Measurements from ENCODE around the gene TBC1D1.

The TBC1D1 gene

GRCh38 chr4:38107818-38108217, 216.9 kb downstream of the TBC1D1 start:
- DNase-seq, result no peak

DNA sequence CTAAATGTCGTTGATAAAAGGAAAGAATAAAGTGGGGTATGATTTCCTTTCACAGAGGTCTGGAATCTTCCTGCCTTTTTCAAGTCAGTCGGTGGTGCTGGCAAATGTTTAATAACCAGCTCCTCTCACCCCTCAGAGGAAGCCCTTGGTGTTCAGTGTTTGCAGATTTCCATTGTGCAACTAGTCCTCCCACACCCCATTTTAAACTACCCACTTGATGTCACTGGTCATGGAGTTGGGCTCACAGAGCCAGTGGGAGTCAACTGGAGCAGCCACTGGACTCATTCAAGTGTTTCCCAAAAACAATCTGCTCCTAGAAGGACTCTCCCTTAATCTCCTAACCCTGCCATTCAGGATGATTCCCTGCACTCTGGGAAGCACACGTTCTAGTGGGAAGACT, 218.5 kb downstream of the TBC1D1 start:
- no peak for DNase-seq

DNA sequence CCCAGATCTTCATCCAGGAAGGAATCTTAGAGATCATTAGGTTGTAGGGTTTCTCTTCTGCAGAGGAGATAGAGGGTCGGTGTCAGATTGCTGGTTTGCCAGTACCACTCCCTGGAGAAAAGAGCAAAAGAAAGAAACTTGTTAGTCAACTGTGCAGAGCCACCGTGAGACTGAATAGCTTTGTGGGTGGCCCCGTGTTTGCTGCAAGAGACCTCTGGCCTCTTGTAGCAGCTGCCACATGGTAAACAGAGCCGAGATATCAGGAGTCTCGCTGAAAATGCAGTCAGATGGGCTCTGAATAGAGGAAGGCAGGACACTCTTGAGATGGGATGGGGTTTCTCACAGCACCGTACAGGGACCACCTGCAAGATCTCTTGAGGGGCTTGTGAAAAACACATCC, 219.0 kb downstream of the TBC1D1 start:
- peak; percentile 43 for DNase-seq

GRCh38 chr4:38111024-38111423, 220.1 kb downstream of the TBC1D1 start:
- DNase-seq, result no peak

DNA sequence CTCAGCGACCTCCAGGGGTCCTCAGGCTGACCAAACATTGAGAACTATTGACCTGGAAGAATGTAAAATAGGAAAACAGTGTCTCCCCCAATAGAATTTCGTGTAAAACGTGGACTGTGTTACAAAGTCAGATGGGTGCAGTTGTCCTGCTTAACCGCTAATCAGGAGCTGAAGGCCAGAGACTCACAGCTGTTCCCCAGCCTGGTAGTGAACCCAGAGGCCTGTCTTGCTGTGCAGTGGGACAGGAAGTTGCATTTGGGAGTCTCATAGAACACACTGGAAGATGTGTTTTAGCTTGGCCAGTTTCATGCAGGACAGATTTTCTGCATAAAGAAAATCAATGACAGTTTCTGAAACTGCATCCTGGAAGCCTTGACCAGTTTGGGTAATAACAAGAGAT, 220.8 kb downstream of the TBC1D1 start:
- DNase-seq, result no peak

DNA sequence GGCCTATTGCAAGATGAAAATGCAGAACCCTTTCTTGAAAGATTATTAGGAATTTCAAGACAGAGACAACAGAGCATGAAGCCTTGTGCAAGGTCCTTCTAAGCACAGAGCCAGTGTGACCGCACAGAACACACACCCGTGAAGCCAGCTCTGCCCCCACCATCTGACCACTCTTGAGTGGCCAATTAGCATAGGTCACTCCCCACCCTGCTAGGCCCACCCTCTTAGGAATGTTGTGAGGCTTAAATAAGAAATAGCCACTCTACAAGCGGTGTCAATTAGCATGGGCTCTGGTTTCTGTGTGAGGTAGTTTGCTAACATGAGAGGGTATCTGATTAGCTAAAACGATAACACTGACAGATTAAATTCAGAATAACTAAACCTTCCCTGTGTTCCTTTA, 222.2 kb downstream of the TBC1D1 start:
- DNase-seq, result no peak

GRCh38 chr4:38113551-38113950, 222.7 kb downstream of the TBC1D1 start:
- DNase-seq, result no peak

GRCh38 chr4:38114386-38115150, 223.7 kb downstream of the TBC1D1 start:
- no peak for DNase-seq

- DNase-seq, result no peak
These were observed 224.7 kb downstream of the TBC1D1 start for GRCh38 chr4:38115601-38116000.

DNA sequence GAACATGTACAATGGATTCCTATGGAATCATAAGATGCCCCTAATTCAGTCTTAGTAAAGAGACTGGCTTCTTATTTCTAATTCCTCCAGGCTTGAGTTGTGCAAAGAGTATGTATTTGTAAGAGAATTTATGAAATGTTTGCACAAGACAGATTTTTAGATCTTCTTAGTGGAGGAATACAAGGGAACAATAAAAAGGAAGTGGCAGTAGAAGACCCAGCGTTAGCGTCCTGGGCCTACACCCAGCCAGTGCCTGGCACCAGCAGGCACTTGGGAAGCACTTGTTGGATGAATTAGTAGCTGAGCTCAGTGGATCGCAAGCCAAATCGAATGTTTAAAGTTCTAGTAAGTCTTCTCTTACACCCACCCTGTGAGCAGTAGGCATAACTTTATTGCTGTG, 226.7 kb downstream of the TBC1D1 start:
- no peak for DNase-seq

- no peak for DNase-seq
These were observed 228.9 kb downstream of the TBC1D1 start for GRCh38 chr4:38119668-38120385.

DNA sequence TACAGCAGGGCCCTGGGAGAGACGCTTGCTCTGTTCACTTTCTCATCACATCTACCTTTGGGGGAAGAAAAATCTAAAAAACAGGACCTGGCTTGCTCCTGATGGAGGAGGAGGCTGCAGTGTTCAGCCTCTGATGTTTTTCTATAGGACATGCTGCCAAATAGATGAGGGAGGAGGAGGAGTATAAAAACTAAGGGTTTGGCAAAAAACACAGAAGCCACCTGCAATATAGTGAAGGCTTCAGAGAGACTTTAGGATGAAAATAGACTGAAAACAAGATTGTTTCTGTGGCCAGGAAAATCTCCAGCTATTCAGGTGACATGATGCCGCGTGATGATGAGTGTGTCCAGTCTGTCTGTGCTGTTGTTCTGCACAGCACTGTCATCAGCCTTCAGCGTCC, 229.9 kb downstream of the TBC1D1 start:
- DNase-seq, result no peak

DNA sequence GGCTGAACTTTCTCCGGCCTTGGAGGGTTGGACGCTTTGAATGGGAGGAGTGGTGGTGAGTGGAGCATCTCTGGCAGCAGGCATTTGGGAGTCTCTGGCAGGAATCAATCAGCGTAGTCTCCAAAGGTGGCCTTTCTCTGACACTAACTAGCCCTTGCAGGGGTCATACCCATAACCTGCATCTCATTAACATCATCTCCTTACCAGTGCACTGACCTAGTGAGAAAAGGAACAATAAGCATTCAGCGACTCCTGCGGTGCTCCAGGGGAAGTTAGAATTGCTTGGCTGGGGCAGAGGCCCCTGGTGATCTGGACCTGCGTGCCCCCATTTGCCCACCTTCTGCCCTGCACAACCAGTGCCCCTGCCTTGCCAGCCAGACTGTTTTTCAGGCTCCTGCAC, 231.2 kb downstream of the TBC1D1 start:
- no peak for DNase-seq

GRCh38 chr4:38123555-38123954, 232.7 kb downstream of the TBC1D1 start:
- DNase-seq, result no peak

DNA sequence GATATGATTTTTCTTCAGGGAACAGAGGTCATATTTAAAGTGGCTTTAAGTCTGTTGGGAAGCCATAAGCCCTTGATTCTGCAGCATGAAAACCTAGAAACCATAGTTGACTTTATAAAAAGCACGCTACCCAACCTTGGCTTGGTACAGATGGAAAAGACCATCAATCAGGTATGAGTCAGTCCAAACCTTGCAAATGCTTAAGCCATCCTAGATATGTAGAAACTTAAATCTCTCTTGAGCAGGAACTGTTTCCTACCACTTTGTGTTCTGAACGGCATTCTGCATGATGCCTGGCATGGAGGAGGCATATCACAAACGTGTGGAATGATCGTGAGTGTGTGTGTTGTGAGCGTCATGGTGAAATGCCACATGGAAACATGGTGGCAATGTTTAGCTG, 234.1 kb downstream of the TBC1D1 start:
- no peak for DNase-seq

- peak; percentile 63 for DNase-seq
These were observed 234.9 kb downstream of the TBC1D1 start for GRCh38 chr4:38125816-38126215.

- peak; percentile 20 for DNase-seq
These were observed 237.9 kb downstream of the TBC1D1 start for GRCh38 chr4:38128478-38129459.

DNA sequence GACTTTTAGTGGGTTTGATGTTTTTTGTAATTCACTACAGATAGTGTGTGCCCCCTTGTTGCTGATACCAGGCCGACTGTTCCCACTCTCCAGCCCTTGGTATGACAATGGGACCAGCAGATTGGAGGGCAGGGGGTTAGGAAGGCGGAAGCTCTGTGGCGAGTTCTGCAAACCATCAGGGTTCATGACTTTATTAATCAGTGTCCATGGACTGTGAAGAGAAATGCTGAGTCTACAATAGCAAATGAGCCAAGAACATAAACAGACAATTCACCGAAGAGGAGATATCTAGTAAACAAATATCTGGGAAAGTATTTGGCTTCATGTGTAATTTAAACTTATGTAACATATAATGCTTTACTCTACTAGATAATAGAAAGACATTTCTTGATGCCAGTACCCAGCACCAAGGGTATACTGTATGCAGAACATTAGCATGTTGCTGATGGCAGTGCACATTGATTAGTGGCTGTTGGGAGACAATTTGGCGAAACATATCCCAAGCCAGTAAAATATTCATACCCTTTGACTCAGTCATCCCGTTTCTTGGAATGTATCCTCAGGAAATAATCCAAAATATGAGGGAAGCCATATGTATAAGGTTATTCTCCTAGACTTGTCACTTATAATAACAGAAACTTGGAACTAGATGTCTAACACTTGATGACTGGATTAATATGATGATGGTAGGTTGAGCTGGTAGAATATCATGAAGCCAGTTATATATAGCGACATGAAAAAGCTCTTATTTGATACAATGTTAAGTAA, 238.8 kb downstream of the TBC1D1 start:
- no peak for DNase-seq

- no peak for DNase-seq
These were observed 240.0 kb downstream of the TBC1D1 start for GRCh38 chr4:38130884-38131283.

- DNase-seq, result peak; percentile 85
These were observed 240.6 kb downstream of the TBC1D1 start for GRCh38 chr4:38131371-38132091.

- peak; percentile 85 for DNase-seq
These were observed 241.3 kb downstream of the TBC1D1 start for GRCh38 chr4:38132107-38132673.
